ENCODE measurements around the gene MCL1. TPM values are rescaled to one million over a fixed set of nuclear protein-coding genes. Genes with fewer than 3 reads are reported as not detected.

MCL1 gene
- total and polyA plus RNA-seq, 2 experiments from 2014 or later = 55.3 to 244 TPM

- H3K36me3 Mint-ChIP-seq (ENCODE audit: low read depth) = peaks cover 58% of the 10 kb centered on the region
- peaks cover 39% of the 10 kb centered on the region for H3K4me1 Mint-ChIP-seq
- Histone ChIP-seq H3K4me1 (ENCODE audit: insufficient read depth) (peaks cover 43% of the 10 kb centered on the region), H3F3A (replicated peaks; ENCODE audit: low read depth) (peaks cover 51% of the 10 kb centered on the region), H3K27ac (ENCODE audit: low read depth) (peak overlapping the region; percentile 100), H3K79me2 (replicated peaks; ENCODE audit: insufficient read depth) (peaks cover 68% of the 10 kb centered on the region), H3K9me2 (ENCODE audit: insufficient read depth) (no peaks in the 10 kb centered on the region), H2AFZ (no peak overlapping the region), H3K4me3 (peak overlapping the region; percentile 96), H4K20me1 (replicated peaks; ENCODE audit: insufficient read depth) (peaks cover 48% of the 10 kb centered on the region), H3K36me3 (ENCODE audit: insufficient read depth) (peaks cover 51% of the 10 kb centered on the region), H3K4me2 (peak overlapping the region; percentile 92), H3K27me3 (ENCODE audit: insufficient read depth) (no peaks in the 10 kb centered on the region)
- peak overlapping the region; percentile 99 for H3K4me3 Mint-ChIP-seq
- TF ChIP-seq NANOG (IDR thresholded peaks at IDR 0.05; ENCODE audit: borderline replicate concordance) (no peak), CTCF (conservative IDR thresholded peaks at IDR 0.05; ENCODE audit: low read depth in 2 of 2) (no peak), STAT1 (IDR thresholded peaks at IDR 0.05; ENCODE audit: unreplicated experiment) (no peak), ZNF462 (CRISPR knock-in tag; IDR thresholded peaks at IDR 0.05) (no peak), ZNF114 (CRISPR knock-in tag; IDR thresholded peaks at IDR 0.05) (no peak), EZH2phosphoT487 (IDR thresholded peaks at IDR 0.05; ENCODE audit: unreplicated experiment) (no peak), JUNB (IDR thresholded peaks at IDR 0.05; ENCODE audit: unreplicated experiment) (no peak)
- DNase-seq (ENCODE audit: low spot score) = peak; percentile 55
- H3K9me3 Mint-ChIP-seq = peaks cover 8% of the 10 kb centered on the region; the same call in 1 of the 3 replicates
- H3K27ac Mint-ChIP-seq = peak overlapping the region; percentile 100
- ATAC-seq = peak; percentile 1
- H3K27me3 Mint-ChIP-seq (ENCODE audit: insufficient read depth, low read depth, poor library complexity) = peaks cover 41% of the 10 kb centered on the region
These were observed 919 bp downstream of the MCL1 start for GRCh38 chr1:150578272-150579109.

Data from GM23338 (cell line).